Ishikawa (cell line): ENCODE measurements around the gene ONECUT3.

ENCODE experiments used
- CEBPB ChIP-seq: IDR thresholded peaks from 2 replicates; pipeline ENCODE4 v1.6.1; 2012
- RAD21 ChIP-seq: IDR thresholded peaks from 2 replicates; pipeline ENCODE4 v1.6.1; 2012; ENCODE audit warnings: low read depth

- TF ChIP-seq RAD21, result no peak
- TF ChIP-seq CEBPB, result no peak
These were observed 33.1 kb upstream of the ONECUT3 start for GRCh38 chr19:1720237-1720636.
